GM06990 (cell line): Measurements from ENCODE around the gene CCDC70.
"Not testable (repeated sequence)": the region's sequence is repeated elsewhere in the genome, so short reads cannot be mapped to it uniquely, and the experiment has no call there.

ENCODE experiments used
- DNase-seq: peaks from one replicate; pipeline ENCODE4 v3.0.0-alpha.2; 2011; ENCODE audit not compliant: insufficient read length; ENCODE audit errors: extremely low read depth
- H3K27me3 ChIP-seq: replicated peaks from 2 replicates; pipeline ENCODE4 v1.6.0; 2011; ENCODE audit warnings: low read length; ENCODE audit not compliant: control insufficient read depth, insufficient read depth
- H3K36me3 ChIP-seq: 2 replicates; pipeline ENCODE4 v1.5.1; 2011; ENCODE audit warnings: low read length; ENCODE audit not compliant: control insufficient read depth, insufficient read depth
- H3K4me3 ChIP-seq: replicated peaks from 2 replicates; pipeline ENCODE4 v1.5.1; 2011; ENCODE audit warnings: low read depth, mild to moderate bottlenecking, control low read depth, low read length
- TF ChIP-seq, protein P1 (sequence below): IDR thresholded peaks from 2 replicates; pipeline ENCODE4 v1.5.1; 2011; ENCODE audit warnings: low read length, control low read depth, mild to moderate bottlenecking, inconsistent platforms; ENCODE audit not compliant: insufficient read depth, poor library complexity, severe bottlenecking

CCDC70 gene

GRCh38 chr13:51822106-51822815, 39.5 kb upstream of the CCDC70 start:
- DNase-seq: no peak
- no peaks in the 10 kb centered on the region; the same call in 1 of the 2 replicates for H3K27me3 ChIP-seq
- H3K4me3 ChIP-seq: no peak overlapping the region
- H3K36me3 ChIP-seq: no peaks in the 10 kb centered on the region
- TF ChIP-seq, protein P1, sequence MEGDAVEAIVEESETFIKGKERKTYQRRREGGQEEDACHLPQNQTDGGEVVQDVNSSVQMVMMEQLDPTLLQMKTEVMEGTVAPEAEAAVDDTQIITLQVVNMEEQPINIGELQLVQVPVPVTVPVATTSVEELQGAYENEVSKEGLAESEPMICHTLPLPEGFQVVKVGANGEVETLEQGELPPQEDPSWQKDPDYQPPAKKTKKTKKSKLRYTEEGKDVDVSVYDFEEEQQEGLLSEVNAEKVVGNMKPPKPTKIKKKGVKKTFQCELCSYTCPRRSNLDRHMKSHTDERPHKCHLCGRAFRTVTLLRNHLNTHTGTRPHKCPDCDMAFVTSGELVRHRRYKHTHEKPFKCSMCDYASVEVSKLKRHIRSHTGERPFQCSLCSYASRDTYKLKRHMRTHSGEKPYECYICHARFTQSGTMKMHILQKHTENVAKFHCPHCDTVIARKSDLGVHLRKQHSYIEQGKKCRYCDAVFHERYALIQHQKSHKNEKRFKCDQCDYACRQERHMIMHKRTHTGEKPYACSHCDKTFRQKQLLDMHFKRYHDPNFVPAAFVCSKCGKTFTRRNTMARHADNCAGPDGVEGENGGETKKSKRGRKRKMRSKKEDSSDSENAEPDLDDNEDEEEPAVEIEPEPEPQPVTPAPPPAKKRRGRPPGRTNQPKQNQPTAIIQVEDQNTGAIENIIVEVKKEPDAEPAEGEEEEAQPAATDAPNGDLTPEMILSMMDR: no peak

DNA sequence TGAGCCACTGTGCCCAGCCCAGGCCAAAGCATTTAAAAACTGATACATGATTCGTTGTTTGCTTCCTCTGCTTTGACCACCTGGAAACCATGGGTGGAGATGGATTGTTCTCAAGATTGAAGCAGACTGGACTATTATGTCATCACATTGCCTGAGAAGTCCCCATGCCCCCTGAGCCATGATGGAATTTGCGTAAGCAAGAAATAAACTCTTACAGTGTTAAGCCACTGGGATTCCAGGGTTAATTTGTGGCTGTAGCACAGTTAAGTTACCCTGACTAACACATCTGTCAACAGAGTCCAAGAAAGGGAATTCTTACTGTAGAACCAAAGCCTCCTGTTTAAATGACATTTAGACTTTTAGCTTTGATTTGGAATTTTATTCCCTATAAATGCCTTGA, 38.4 kb upstream of the CCDC70 start:
- no peaks in the 10 kb centered on the region for H3K36me3 ChIP-seq
- H3K27me3 ChIP-seq: no peaks in the 10 kb centered on the region; the same call in 1 of the 2 replicates
- H3K4me3 ChIP-seq: no peak overlapping the region
- TF ChIP-seq, protein P1: no peak
- no peak for DNase-seq

GRCh38 chr13:51823863-51824262, 37.9 kb upstream of the CCDC70 start:
- H3K27me3 ChIP-seq: no peaks in the 10 kb centered on the region; the same call in 1 of the 2 replicates
- no peaks in the 10 kb centered on the region for H3K36me3 ChIP-seq
- H3K4me3 ChIP-seq: no peak overlapping the region
- no peak for DNase-seq
- TF ChIP-seq, protein P1: no peak

DNA sequence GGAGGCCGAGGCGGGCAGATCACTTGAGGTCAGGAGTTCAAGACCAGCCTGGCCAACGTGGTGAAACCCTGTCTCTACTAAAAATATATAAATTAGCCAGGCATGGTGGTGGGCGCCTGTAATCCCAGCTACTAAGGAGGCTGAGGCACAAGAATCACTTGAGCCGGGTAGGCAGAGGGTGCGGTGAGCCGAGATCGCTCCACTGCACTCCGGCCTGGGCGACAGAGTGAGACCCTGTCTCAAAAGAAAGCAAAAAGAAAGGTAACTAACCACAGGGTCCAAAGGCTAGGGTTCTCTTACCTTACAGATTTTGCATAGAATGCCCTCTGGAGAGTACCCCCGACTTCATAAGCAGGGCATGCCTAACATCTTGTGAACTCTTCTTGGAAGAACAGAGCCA, 37.1 kb upstream of the CCDC70 start:
- H3K27me3 ChIP-seq, H3K36me3 ChIP-seq, DNase-seq, H3K4me3 ChIP-seq: not testable (repeated sequence)

DNA sequence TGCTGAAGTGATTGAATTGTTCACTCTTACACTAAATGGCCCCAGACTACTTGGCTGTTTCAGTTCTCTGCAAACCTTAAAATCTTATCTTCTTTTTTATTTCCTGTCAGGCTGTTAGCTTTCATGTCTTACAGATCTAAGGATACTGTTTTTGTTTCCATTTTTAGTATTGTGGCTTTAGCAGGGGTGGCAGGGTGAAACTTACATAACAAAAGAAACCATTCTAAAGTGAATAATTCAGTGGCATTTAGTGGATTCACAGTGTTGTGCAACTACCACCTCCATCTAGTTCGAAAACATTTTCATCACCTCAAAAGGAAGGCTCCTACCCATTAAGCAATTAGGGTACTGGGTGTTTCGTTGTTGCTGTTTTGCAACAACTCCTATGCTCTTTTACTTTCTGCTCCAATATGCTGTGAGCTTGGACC, 36.6 kb upstream of the CCDC70 start:
- H3K36me3 ChIP-seq: no peaks in the 10 kb centered on the region
- no peak overlapping the region for H3K4me3 ChIP-seq
- H3K27me3 ChIP-seq: no peaks in the 10 kb centered on the region; the same call in 1 of the 2 replicates
- TF ChIP-seq, protein P1: no peak
- no peak for DNase-seq

DNA sequence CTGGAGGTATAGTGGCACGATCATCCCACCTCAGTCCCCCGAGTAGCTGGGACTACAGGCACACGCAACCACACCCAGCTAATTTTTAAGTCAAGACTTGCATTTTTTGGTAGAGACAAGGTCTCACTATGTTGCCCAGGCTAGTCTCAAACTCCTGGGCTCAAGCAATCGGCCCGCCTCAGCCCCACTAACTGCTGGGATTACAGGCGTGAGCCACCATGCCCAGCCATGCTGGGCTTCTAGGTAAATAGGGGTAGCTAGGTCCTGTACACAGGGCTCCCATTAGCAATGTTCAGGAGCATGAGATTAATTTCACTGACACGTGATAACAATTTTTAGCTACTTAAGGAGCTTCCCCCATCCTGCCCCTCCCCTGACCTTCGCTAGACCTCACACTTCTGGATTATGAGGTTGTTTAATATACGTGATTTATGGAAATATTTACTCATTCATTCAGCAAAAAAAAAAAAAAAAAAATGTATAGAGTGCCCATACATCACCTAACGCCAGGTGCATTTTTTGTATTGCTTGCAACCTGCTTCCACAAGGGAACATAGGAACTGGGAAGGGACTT, 36.0 kb upstream of the CCDC70 start:
- TF ChIP-seq, protein P1: no peak
- DNase-seq: no peak
- Histone ChIP-seq H3K36me3 (no peaks in the 10 kb centered on the region), H3K27me3 (no peaks in the 10 kb centered on the region; the same call in 1 of the 2 replicates), H3K4me3 (no peak overlapping the region)
